Kidney (tissue), 14 donors: ENCODE data around the gene MASP1. TPM values are rescaled to one million over a fixed set of nuclear protein-coding genes. Genes with fewer than 3 reads are reported as not detected.
A peak's percentile ranks its signal among the peaks of the same experiment; 100 is the strongest.

Experiments used
- DNase-seq, 5 donors: peaks; one replicate each; pipeline ENCODE4 v3.0.0-alpha.2; 2013 to 2020
- FAIRE-seq: peaks from 2 replicates; lab custom pipeline; 2012; peaks lifted over from hg19 to GRCh38; lab: Jason Lieb, UNC
- H3K27ac ChIP-seq, 2 donors: one replicate each; pipeline ENCODE4 v1.7.0; 2013; ENCODE audit warnings: low read depth in 2 of 2, low read length in 2 of 2, inconsistent platforms in 1 of 2
- H3K27me3 ChIP-seq: one replicate; pipeline ENCODE4 v1.7.1; 2013; ENCODE audit warnings: low read length, inconsistent platforms; ENCODE audit not compliant: control insufficient read depth, insufficient read depth
- H3K36me3 ChIP-seq, 3 donors: one replicate each; pipeline versions ENCODE4 v1.7.0 to v1.7.1; 2013; ENCODE audit warnings: low read length in 3 of 3, control low read depth in 1 of 3, inconsistent platforms in 1 of 3; ENCODE audit not compliant: insufficient read depth in 3 of 3, control insufficient read depth in 2 of 3
- H3K4me1 ChIP-seq, 3 donors: one replicate each; pipeline versions ENCODE4 v1.7.0 to v1.7.1; 2013; ENCODE audit warnings: low read length in 3 of 3, inconsistent platforms in 1 of 3, low read depth in 1 of 3; ENCODE audit not compliant: control insufficient read depth in 2 of 3, insufficient read depth in 2 of 3
- H3K4me3 ChIP-seq, 3 donors: one replicate each; pipeline versions ENCODE4 v1.7.0 to v1.8.1; 2013; ENCODE audit warnings: low read length in 3 of 3, control low read depth in 1 of 3, inconsistent platforms in 1 of 3
- H3K9ac ChIP-seq, 3 donors: one replicate each; pipeline versions ENCODE4 v1.7.0 to v1.7.1; 2013; ENCODE audit warnings: low read length in 3 of 3, control low read depth in 1 of 3, inconsistent platforms in 1 of 3
- H3K9me3 ChIP-seq, 3 donors: one replicate each; pipeline versions ENCODE4 v1.7.0 to v1.7.1; 2013; ENCODE audit warnings: low read length in 3 of 3, control low read depth in 1 of 3, inconsistent platforms in 1 of 3; ENCODE audit not compliant: control insufficient read depth in 2 of 3, insufficient read depth in 1 of 3
- intact Hi-C: fragments of 100-400 bp; cut with DNase I; formaldehyde crosslinking; loops from one replicate; pipeline ENCODE4 v1.11.1; 2022
- polyA plus RNA-seq: library from polyadenylated mRNA; stranded (reverse); fragments of 350-450 nt; fragmentation: Illumina TruSeq; extraction: RNeasy Lipid Tissue Mini Kit (QIAGEN cat#74804); gene quantifications from one replicate; pipeline ENCODE4 v1.2.3, GENCODE V29; 2014; ENCODE audit warnings: low read depth, low replicate concordance; ENCODE audit not compliant: insufficient read depth
- total RNA-seq: library from RNA; stranded (reverse); fragmentation: NEBNext Ultra II Directional; extraction: Animal tissue kit (Norgen Biotek cat#: 25700); gene quantifications from one replicate; pipeline ENCODE4 v1.2.1, GENCODE V29; 2021
- TF ChIP-seq, protein P1 (sequence below): IDR thresholded peaks from 3 replicates; pipeline ENCODE4 v1.5.1; 2012; ENCODE audit warnings: mild to moderate bottlenecking, moderate library complexity, borderline replicate concordance; ENCODE audit not compliant: insufficient read depth; ENCODE audit errors: extremely low read depth
- donor health status: control.
- donor health status: control.
- donor health status: control.
- donor health status: control.
- donor health status: control.
- donor health status: DM: yes; HTN: yes; CAD: no.
- donor health status: Normal renal cell carcinoma (clear cell type).

The MASP1 gene
- total and polyA plus RNA-seq, 2 donors from 2014 or later, result 2.8 to 4.8 TPM

GRCh38 chr3:187223799-187224198 is 67.7 kb downstream of the MASP1 start:
- FAIRE-seq, result no peak
- H3K9ac ChIP-seq, result no peak overlapping the region
- peaks cover 0 to 7% (median 0%) of the 10 kb centered on the region in 3 donors for H3K4me1 ChIP-seq
- intact Hi-C loops, result no loop called here
- no peaks in the 10 kb centered on the region for H3K27me3 ChIP-seq
- no peaks in the 10 kb centered on the region for H3K9me3 ChIP-seq
- peak in 3 of 5 donors; percentile 21 to 71 (median 38) for DNase-seq
- H3K36me3 ChIP-seq, result no peaks in the 10 kb centered on the region
- H3K27ac ChIP-seq, result no peak overlapping the region
- no peak overlapping the region for H3K4me3 ChIP-seq
- TF ChIP-seq, protein P1, sequence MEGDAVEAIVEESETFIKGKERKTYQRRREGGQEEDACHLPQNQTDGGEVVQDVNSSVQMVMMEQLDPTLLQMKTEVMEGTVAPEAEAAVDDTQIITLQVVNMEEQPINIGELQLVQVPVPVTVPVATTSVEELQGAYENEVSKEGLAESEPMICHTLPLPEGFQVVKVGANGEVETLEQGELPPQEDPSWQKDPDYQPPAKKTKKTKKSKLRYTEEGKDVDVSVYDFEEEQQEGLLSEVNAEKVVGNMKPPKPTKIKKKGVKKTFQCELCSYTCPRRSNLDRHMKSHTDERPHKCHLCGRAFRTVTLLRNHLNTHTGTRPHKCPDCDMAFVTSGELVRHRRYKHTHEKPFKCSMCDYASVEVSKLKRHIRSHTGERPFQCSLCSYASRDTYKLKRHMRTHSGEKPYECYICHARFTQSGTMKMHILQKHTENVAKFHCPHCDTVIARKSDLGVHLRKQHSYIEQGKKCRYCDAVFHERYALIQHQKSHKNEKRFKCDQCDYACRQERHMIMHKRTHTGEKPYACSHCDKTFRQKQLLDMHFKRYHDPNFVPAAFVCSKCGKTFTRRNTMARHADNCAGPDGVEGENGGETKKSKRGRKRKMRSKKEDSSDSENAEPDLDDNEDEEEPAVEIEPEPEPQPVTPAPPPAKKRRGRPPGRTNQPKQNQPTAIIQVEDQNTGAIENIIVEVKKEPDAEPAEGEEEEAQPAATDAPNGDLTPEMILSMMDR, result no peak

- H3K4me1 ChIP-seq, result peaks cover 0 to 7% (median 0%) of the 10 kb centered on the region in 3 donors
- FAIRE-seq (no peak), DNase-seq (no peak)
- H3K27ac ChIP-seq, result no peak overlapping the region
- no peaks in the 10 kb centered on the region for H3K9me3 ChIP-seq
- H3K27me3 ChIP-seq, result no peaks in the 10 kb centered on the region
- H3K9ac ChIP-seq, result no peak overlapping the region
- H3K36me3 ChIP-seq, result no peaks in the 10 kb centered on the region
- TF ChIP-seq, protein P1, result no peak
- intact Hi-C loops, result no loop called here
- no peak overlapping the region for H3K4me3 ChIP-seq
These were observed 68.7 kb downstream of the MASP1 start for GRCh38 chr3:187222801-187223200.

DNA sequence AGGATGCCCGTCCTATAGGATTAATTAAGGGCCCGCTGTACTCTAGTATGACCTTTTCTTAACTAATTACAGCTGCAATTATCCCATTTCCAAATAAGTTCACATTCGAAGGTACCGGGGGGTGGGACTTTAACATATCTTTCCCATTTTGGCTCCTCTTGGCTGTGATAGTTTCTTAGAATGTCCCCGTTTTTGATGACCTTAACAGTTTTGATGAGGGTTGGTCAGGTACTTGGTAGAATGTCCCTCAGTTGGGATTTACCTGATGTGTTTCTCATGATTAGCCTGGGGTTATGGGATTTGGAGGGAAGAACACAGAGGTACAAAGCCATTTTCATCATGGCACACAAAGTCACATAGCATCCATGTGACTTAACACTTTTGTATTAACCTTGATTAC is 76.1 kb downstream of the MASP1 start:
- no peak for FAIRE-seq

More for the DNA sequence above, 76.1 kb downstream of the MASP1 start:
- DNase-seq, result no peak
- Histone ChIP-seq H3K4me3 (no peak overlapping the region), H3K9me3 (no peaks in the 10 kb centered on the region), H3K27me3 (no peaks in the 10 kb centered on the region), H3K9ac (no peak overlapping the region), H3K27ac (no peak overlapping the region), H3K4me1 (peaks cover 0 to 3% (median 0%) of the 10 kb centered on the region in 3 donors), H3K36me3 (no peaks in the 10 kb centered on the region)
- intact Hi-C loops, result no loop called here
- TF ChIP-seq, protein P1, result no peak
